IMR-90 (cell line): ENCODE measurements around the gene NFASC. TPM values are rescaled to one million over a fixed set of nuclear protein-coding genes. Genes with fewer than 3 reads are reported as not detected.

Source experiments
- ATAC-seq: fragments of 200-7000 bp; cut with Tn5 transposase; 2 replicates; pipeline ENCODE4 v1.9.1; 2020; ENCODE audit warnings: low read depth, mild to moderate bottlenecking, moderate library complexity
- BruUV-seq: library from RNA; stranded (reverse); fragments of 400-500 nt; replicated peaks from 2 replicates; lab custom pipeline; 2021; lab: Mats Ljungman, UMichigan
- CTCF ChIA-PET: fragments of 300-600 bp; formaldehyde crosslinking; extraction: SDS; loops from one replicate; lab custom pipeline; 2021; ENCODE audit warnings: antibody characterized with exemption; lab: Yijun Ruan, JAX
- POLR2A ChIA-PET: fragments of 300-600 bp; sonication (Branson Sonifier 250); formaldehyde crosslinking; loops from one replicate; lab custom pipeline; 2022; ENCODE audit warnings: antibody characterized with exemption; ENCODE audit not compliant: unreplicated experiment; lab: Charles Lee
- DNase-seq: peaks from one replicate; pipeline ENCODE4 v3.0.0; 2013
- H2AFZ ChIP-seq: replicated peaks from 2 replicates; pipeline ENCODE3; 2013; ENCODE audit warnings: low read length, mild to moderate bottlenecking; ENCODE audit not compliant: poor library complexity
- H2AK5ac ChIP-seq: 2 replicates; pipeline ENCODE4 v1.6.1; 2013; ENCODE audit warnings: low read depth, low read length, inconsistent platforms
- H2AK9ac ChIP-seq: replicated peaks from 2 replicates; pipeline ENCODE3; 2013; ENCODE audit warnings: mild to moderate bottlenecking, low read depth, low read length, moderate library complexity; ENCODE audit not compliant: poor library complexity
- H2BK120ac ChIP-seq: 2 replicates; pipeline ENCODE4 v1.6.1; 2013; ENCODE audit warnings: low read depth, low read length, inconsistent platforms
- H2BK15ac ChIP-seq: 3 replicates; pipeline ENCODE4 v1.6.1; 2013; ENCODE audit warnings: low read depth, low read length, inconsistent platforms
- H2BK20ac ChIP-seq: 2 replicates; pipeline ENCODE4 v1.6.1; 2013; ENCODE audit warnings: low read depth, mild to moderate bottlenecking, inconsistent platforms, low read length, moderate library complexity
- H2BK5ac ChIP-seq: 2 replicates; pipeline ENCODE4 v1.6.1; 2013; ENCODE audit warnings: mild to moderate bottlenecking, low read depth, low read length, inconsistent platforms; ENCODE audit not compliant: poor library complexity, severe bottlenecking
- H3K14ac ChIP-seq: replicated peaks from 2 replicates; pipeline ENCODE4 v1.6.1; 2013; ENCODE audit warnings: low read depth, low read length, inconsistent platforms
- H3K18ac ChIP-seq: 2 replicates; pipeline ENCODE4 v1.6.1; 2013; ENCODE audit warnings: low read depth, low read length, control low read depth
- H3K23ac ChIP-seq: 2 replicates; pipeline ENCODE4 v1.6.1; 2013; ENCODE audit warnings: low read depth, low read length, inconsistent platforms
- H3K27ac ChIP-seq: 2 replicates; pipeline ENCODE4 v1.5.1; 2013; ENCODE audit warnings: mild to moderate bottlenecking, control low read depth, low read length; ENCODE audit not compliant: insufficient read depth
- H3K27me3 ChIP-seq: 2 replicates; pipeline ENCODE4 v1.6.1; 2013; ENCODE audit warnings: low read length; ENCODE audit not compliant: control insufficient read depth, insufficient read depth
- H3K36me3 ChIP-seq: 2 replicates; pipeline ENCODE4 v1.6.1; 2013; ENCODE audit warnings: low read length, mixed read lengths; ENCODE audit not compliant: control insufficient read depth, insufficient read depth
- H3K4ac ChIP-seq: 2 replicates; pipeline ENCODE4 v1.6.1; 2013; ENCODE audit warnings: low read depth, low read length, inconsistent platforms
- H3K4me1 ChIP-seq: 2 replicates; pipeline ENCODE4 v1.6.1; 2013; ENCODE audit warnings: low read length, mixed read lengths; ENCODE audit not compliant: control insufficient read depth, insufficient read depth
- H3K4me2 ChIP-seq: 2 replicates; pipeline ENCODE4 v1.6.1; 2013; ENCODE audit warnings: low read depth, mild to moderate bottlenecking, control low read depth, low read length, moderate library complexity
- H3K4me3 ChIP-seq: 2 replicates; pipeline ENCODE4 v1.5.1; 2013; ENCODE audit warnings: low read depth, mild to moderate bottlenecking, control low read depth, low read length, moderate library complexity; ENCODE audit not compliant: insufficient read depth
- H3K56ac ChIP-seq: 2 replicates; pipeline ENCODE4 v1.6.1; 2013; ENCODE audit warnings: low read length, inconsistent platforms; ENCODE audit not compliant: insufficient read depth; ENCODE audit errors: extremely low read depth
- H3K79me1 ChIP-seq, 2 experiments: 2 replicates each; pipeline ENCODE4 v1.6.1; 2013; ENCODE audit warnings: low read length in 2 of 2, inconsistent platforms in 1 of 2, low read depth in 1 of 2
- H3K9ac ChIP-seq: 2 replicates; pipeline ENCODE4 v1.6.1; 2013; ENCODE audit warnings: low read depth, low read length, control low read depth
- H3K9me1 ChIP-seq: 2 replicates; pipeline ENCODE4 v1.6.1; 2013; ENCODE audit warnings: low read length, inconsistent platforms; ENCODE audit not compliant: insufficient read depth
- H3K9me3 ChIP-seq: 2 replicates; pipeline ENCODE4 v1.6.1; 2013; ENCODE audit warnings: low read length; ENCODE audit not compliant: control insufficient read depth, insufficient read depth
- H4K20me1 ChIP-seq: 2 replicates; pipeline ENCODE4 v1.6.1; 2013; ENCODE audit warnings: low read length, inconsistent platforms; ENCODE audit not compliant: insufficient read depth
- H4K5ac ChIP-seq: 2 replicates; pipeline ENCODE4 v1.6.1; 2013; ENCODE audit warnings: mild to moderate bottlenecking, low read depth, low read length, control low read depth
- H4K8ac ChIP-seq, 2 experiments: 2 replicates each; pipeline ENCODE4 v1.6.1; 2013; ENCODE audit warnings: low read depth in 2 of 2, low read length in 2 of 2, control low read depth in 1 of 2, inconsistent platforms in 1 of 2
- H4K91ac ChIP-seq: 2 replicates; pipeline ENCODE4 v1.6.1; 2013; ENCODE audit warnings: low read depth, low read length, inconsistent platforms; ENCODE audit not compliant: insufficient read depth
- CEBPB ChIP-seq: IDR thresholded peaks from 2 replicates; pipeline ENCODE4 v1.6.1; 2012; ENCODE audit warnings: low read depth, low read length, improper control_type of control experiment
- CHD1 ChIP-seq: IDR thresholded peaks from 2 replicates; pipeline ENCODE4 v1.6.1; 2012; ENCODE audit warnings: low read depth, low read length, improper control_type of control experiment
- ELK1 ChIP-seq: fragments of 150-350 bp; IDR thresholded peaks from 2 replicates; pipeline ENCODE4 v1.6.1; 2016; ENCODE audit warnings: low read depth, mild to moderate bottlenecking, low read length, moderate library complexity, borderline replicate concordance
- FOS ChIP-seq: fragments of 150-350 bp; IDR thresholded peaks from 2 replicates; pipeline ENCODE4 v1.6.1; 2016; ENCODE audit warnings: low read depth, low read length
- MAFK ChIP-seq: IDR thresholded peaks from 2 replicates; pipeline ENCODE4 v1.6.1; 2012; ENCODE audit warnings: low read depth, low read length, improper control_type of control experiment
- NFE2L2 ChIP-seq: fragments of 150-350 bp; IDR thresholded peaks from 2 replicates; pipeline ENCODE4 v1.6.1; 2016; ENCODE audit warnings: low read depth, mild to moderate bottlenecking, low read length
- RAD21 ChIP-seq: IDR thresholded peaks from 2 replicates; pipeline ENCODE4 v1.6.1; 2012; ENCODE audit warnings: low read length, improper control_type of control experiment
- USF2 ChIP-seq: fragments of 150-350 bp; IDR thresholded peaks from 2 replicates; pipeline ENCODE4 v1.6.1; 2017; ENCODE audit warnings: mild to moderate bottlenecking, antibody characterized with exemption, low read length, low read depth
- WGBS, 2 experiments: methylation state at CpG; one replicate each; pipeline versions ENCODE4 v1.1.5 to v1.1.7; 2013; ENCODE audit warnings: missing lambda C conversion rate in 2 of 2; ENCODE audit not compliant: insufficient read length in 1 of 2; ENCODE audit errors: extremely low coverage in 2 of 2; 5-methylcytosine and 5-hydroxymethylcytosine counted together
- dilution Hi-C: fragments of 300-500 bp; cut with HindIII; formaldehyde crosslinking; loops from one replicate; pipeline ENCODE4 v1.14.3; 2018; ENCODE audit warnings: low sequenced_read_pairs; ENCODE audit not compliant: unreplicated experiment
- in situ Hi-C: fragments of 300-500 bp; cut with MboI; formaldehyde crosslinking; loops from 3 replicates; pipeline ENCODE4 v1.14.3; 2019; ENCODE audit warnings: low sequenced_read_pairs, inconsistent platforms, mixed read lengths
- intact Hi-C: fragments of 100-400 bp; cut with micrococcal nuclease; formaldehyde crosslinking; loops from 2 replicates; pipeline ENCODE4 v1.10.0; 2022
- polyA plus RNA-seq, 3 experiments: library from polyadenylated mRNA; depleted of rRNA; stranded (reverse); fragments of >200 nt; gene quantifications; 2 replicates each; pipeline ENCODE4 v1.2.3, GENCODE V29; 2012; ENCODE audit warnings: low replicate concordance in 1 of 3
- total RNA-seq: library from RNA; depleted of rRNA; stranded (reverse); fragments of >200 nt; gene quantifications from 2 replicates; pipeline ENCODE4 v1.2.3, GENCODE V29; 2012

The NFASC gene
- total and polyA plus RNA-seq, 2 of the 4 experiments (the other 2 are of a cell fraction) = 0.18 to 0.79 TPM

- H3K27ac ChIP-seq = no peak overlapping the region
- no peak overlapping the region for H3K56ac ChIP-seq
- no peak overlapping the region for H3K14ac ChIP-seq
- TF ChIP-seq ELK1 (no peak), FOS (no peak), MAFK (no peak), CHD1 (no peak), CEBPB (no peak), RAD21 (no peak), USF2 (no peak), NFE2L2 (no peak)
- no peak overlapping the region for H3K4me2 ChIP-seq
- H2AK9ac ChIP-seq = no peak overlapping the region
- no peaks in the 10 kb centered on the region for H3K4me1 ChIP-seq
- H2AFZ ChIP-seq = no peak overlapping the region
- H2BK120ac ChIP-seq = no peak overlapping the region
- no CpG with 5 or more reads among the region's 3 CpGs for WGBS, 2 experiments
- H2AK5ac ChIP-seq = no peak overlapping the region
- ChIA-PET POLR2A (no interaction called here), CTCF (no interaction called here)
- no peaks in the 10 kb centered on the region for H3K79me1 ChIP-seq
- H2BK15ac ChIP-seq = no peak overlapping the region
- in situ Hi-C loops = no loop called here
- no peak overlapping the region for H3K4ac ChIP-seq
- no peak overlapping the region for H4K91ac ChIP-seq
- H3K9ac ChIP-seq = no peak overlapping the region
- H3K27me3 ChIP-seq = peaks cover 1% of the 10 kb centered on the region; the same call in 1 of the 2 replicates
- dilution Hi-C loops = no loop called here
- no peak overlapping the region for H4K5ac ChIP-seq
- H2BK20ac ChIP-seq = no peak overlapping the region
- no peak overlapping the region for H4K8ac ChIP-seq
- no peaks in the 10 kb centered on the region for H3K36me3 ChIP-seq
- ATAC-seq (no peak), DNase-seq (no peak)
- H3K18ac ChIP-seq = no peak overlapping the region
- intact Hi-C loops = no loop called here
- no peak overlapping the region for H3K4me3 ChIP-seq
- H4K20me1 ChIP-seq = no peaks in the 10 kb centered on the region
- no peaks in the 10 kb centered on the region for H3K9me3 ChIP-seq
- no peak overlapping the region for H3K23ac ChIP-seq
- no peak overlapping the region for H2BK5ac ChIP-seq
- H3K9me1 ChIP-seq = no peaks in the 10 kb centered on the region
- no TSS peak for BruUV-seq
Observed at GRCh38 chr1:204846546-204846945, 24.1 kb upstream of the NFASC start.
